ENCODE data around the gene SAMD10. TPM values are rescaled to one million over a fixed set of nuclear protein-coding genes. Genes with fewer than 3 reads are reported as not detected.
"Not testable (repeated sequence)": the region's sequence is repeated elsewhere in the genome, so short reads cannot be mapped to it uniquely, and the experiment has no call there.

SAMD10 gene
- total RNA-seq, 1 donor, result 27.7 TPM

GRCh38 chr20:63943808-63944077 is 35.7 kb downstream of the SAMD10 start:
- no peak for DNase-seq (ENCODE audit: low read depth in 2 of 3, low spot score in 2 of 3)

- no peak for DNase-seq (ENCODE audit: low read depth in 2 of 3, low spot score in 2 of 3)
Measured at GRCh38 chr20:63942969-63943807, 36.3 kb downstream of the SAMD10 start.

GRCh38 chr20:63942250-63942951 is 37.0 kb downstream of the SAMD10 start:
- peak; percentile 32 to 64 (median 44) for DNase-seq (ENCODE audit: low read depth in 2 of 3, low spot score in 2 of 3)

GRCh38 chr20:63941282-63942081 is 38.0 kb downstream of the SAMD10 start:
- DNase-seq (ENCODE audit: low read depth in 2 of 3, low spot score in 2 of 3), result peak; percentile 52 to 83 (median 71)

- no peak for DNase-seq (ENCODE audit: low read depth in 2 of 3, low spot score in 2 of 3)
Measured at GRCh38 chr20:63940472-63941266, 38.8 kb downstream of the SAMD10 start.

GRCh38 chr20:63940071-63940471 is 39.4 kb downstream of the SAMD10 start:
- DNase-seq (ENCODE audit: low read depth in 2 of 3, low spot score in 2 of 3), result no peak

- DNase-seq (ENCODE audit: low read depth in 2 of 3, low spot score in 2 of 3), result no peak
Measured at GRCh38 chr20:63939061-63939935, 40.1 kb downstream of the SAMD10 start.

GRCh38 chr20:63937596-63937995 is 41.8 kb downstream of the SAMD10 start:
- DNase-seq (ENCODE audit: low read depth in 2 of 3, low spot score in 2 of 3), result no peak

- DNase-seq (ENCODE audit: low read depth in 2 of 3, low spot score in 2 of 3), result no peak
Measured at GRCh38 chr20:63935447-63935846, 44.0 kb downstream of the SAMD10 start.

- DNase-seq (ENCODE audit: low read depth in 2 of 3, low spot score in 2 of 3), result peak in 1 of 3 donors; percentile 12
Measured at GRCh38 chr20:63934271-63935068, 45.0 kb downstream of the SAMD10 start.

GRCh38 chr20:63933646-63934045 is 45.8 kb downstream of the SAMD10 start:
- no peak for DNase-seq (ENCODE audit: low read depth in 2 of 3, low spot score in 2 of 3)

GRCh38 chr20:63932606-63933160 is 46.8 kb downstream of the SAMD10 start:
- DNase-seq (ENCODE audit: low read depth in 2 of 3, low spot score in 2 of 3), result no peak

- no peak for DNase-seq (ENCODE audit: low read depth in 2 of 3, low spot score in 2 of 3)
Measured at GRCh38 chr20:63931735-63932134, 47.7 kb downstream of the SAMD10 start.

GRCh38 chr20:63930971-63931553 is 48.4 kb downstream of the SAMD10 start:
- DNase-seq (ENCODE audit: low read depth in 2 of 3, low spot score in 2 of 3), result no peak

- DNase-seq (ENCODE audit: low read depth in 2 of 3, low spot score in 2 of 3), result not testable (repeated sequence)
Measured at GRCh38 chr20:63929473-63929883, 50.0 kb downstream of the SAMD10 start.

- DNase-seq (ENCODE audit: low read depth in 2 of 3, low spot score in 2 of 3), result no peak
Measured at GRCh38 chr20:63929071-63929470, 50.4 kb downstream of the SAMD10 start.

GRCh38 chr20:63926298-63926697 is 53.1 kb downstream of the SAMD10 start:
- no peak for DNase-seq (ENCODE audit: low read depth in 2 of 3, low spot score in 2 of 3)

GRCh38 chr20:63924241-63924640 is 55.2 kb downstream of the SAMD10 start:
- DNase-seq (ENCODE audit: low read depth in 2 of 3, low spot score in 2 of 3), result no peak
